GM19452 (cell line): ENCODE measurements around the gene P2RY6.

Experiments used
- ATAC-seq: cut with Tn5 transposase; IDR thresholded peaks from one replicate; pipeline ENCODE4 v1.9.1; 2021; ENCODE audit not compliant: unreplicated experiment

Gene P2RY6

DNA sequence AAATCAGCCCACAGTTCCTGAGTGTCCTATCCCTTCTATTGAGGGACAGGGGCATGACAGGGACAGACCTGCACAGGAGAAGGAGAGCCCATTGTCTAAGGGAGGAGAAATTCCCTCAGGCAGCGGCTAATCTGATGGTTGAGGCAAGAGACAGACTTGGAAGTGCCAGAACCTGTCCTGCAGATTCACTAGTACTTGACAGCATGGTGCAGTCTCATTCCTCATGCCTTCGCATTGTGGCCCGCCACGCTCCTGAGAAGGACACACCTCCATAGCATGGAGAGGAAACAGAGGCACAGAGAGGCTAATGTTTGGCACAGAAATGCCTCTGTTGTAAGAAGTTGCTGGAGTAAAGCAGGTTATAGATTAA lies 3.2 kb downstream of the P2RY6 start:
- no peak for ATAC-seq

- ATAC-seq: no peak
Measured at GRCh38 chr11:73277467-73277866, 5.3 kb downstream of the P2RY6 start.

DNA sequence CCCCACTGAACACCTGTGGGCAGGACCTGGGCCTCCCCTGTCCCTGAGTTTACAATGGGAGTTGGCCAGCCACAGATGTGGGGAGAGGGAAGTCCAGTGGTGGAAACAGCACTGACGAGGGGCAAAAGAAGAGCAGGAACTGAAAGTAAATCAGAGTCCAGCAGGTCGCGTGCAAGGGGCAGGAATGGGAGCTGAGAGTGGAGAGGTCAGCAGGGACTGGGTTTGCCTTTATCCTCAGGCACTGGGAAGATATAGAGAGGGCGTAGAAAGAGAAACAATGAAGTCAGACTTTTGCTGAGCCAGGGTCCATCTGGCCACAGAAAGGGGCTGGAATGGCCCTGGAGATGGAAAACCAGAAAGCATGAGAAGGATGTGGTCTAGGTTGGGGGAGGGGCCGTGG lies 8.5 kb downstream of the P2RY6 start:
- ATAC-seq: no peak

GRCh38 chr11:73281201-73281741 lies 9.1 kb downstream of the P2RY6 start:
- no peak for ATAC-seq

- ATAC-seq: no peak
Measured at GRCh38 chr11:73281796-73282660, 9.9 kb downstream of the P2RY6 start.

GRCh38 chr11:73283276-73284000 lies 11.3 kb downstream of the P2RY6 start:
- no peak for ATAC-seq

- ATAC-seq: no peak
Measured at GRCh38 chr11:73284106-73284505, 12.0 kb downstream of the P2RY6 start.

DNA sequence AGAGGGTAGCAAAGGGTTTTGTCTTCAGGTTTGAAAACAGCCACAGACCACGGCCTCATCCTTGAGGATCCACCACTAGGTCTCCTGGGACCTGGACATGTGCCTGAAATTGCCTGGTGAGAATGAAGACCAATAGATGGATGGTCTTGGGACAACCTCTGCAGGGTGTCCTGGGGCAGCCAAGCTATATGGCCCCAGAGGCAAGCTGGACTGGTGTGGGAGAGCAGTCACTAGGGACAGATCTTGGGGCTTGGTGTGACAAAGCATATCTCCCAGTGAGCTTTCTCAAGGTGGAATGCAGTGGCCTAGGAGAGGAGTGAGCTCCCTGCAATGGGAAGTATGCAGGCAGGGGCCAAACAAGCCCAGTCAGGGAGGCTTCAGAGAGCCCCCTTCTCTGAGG lies 13.6 kb downstream of the P2RY6 start:
- no peak for ATAC-seq

GRCh38 chr11:73286240-73286810 lies 14.2 kb downstream of the P2RY6 start:
- ATAC-seq: no peak

GRCh38 chr11:73287400-73288101 lies 15.4 kb downstream of the P2RY6 start:
- no peak for ATAC-seq

- ATAC-seq: peak; percentile 4
Measured at GRCh38 chr11:73288192-73288872, 16.2 kb downstream of the P2RY6 start.

DNA sequence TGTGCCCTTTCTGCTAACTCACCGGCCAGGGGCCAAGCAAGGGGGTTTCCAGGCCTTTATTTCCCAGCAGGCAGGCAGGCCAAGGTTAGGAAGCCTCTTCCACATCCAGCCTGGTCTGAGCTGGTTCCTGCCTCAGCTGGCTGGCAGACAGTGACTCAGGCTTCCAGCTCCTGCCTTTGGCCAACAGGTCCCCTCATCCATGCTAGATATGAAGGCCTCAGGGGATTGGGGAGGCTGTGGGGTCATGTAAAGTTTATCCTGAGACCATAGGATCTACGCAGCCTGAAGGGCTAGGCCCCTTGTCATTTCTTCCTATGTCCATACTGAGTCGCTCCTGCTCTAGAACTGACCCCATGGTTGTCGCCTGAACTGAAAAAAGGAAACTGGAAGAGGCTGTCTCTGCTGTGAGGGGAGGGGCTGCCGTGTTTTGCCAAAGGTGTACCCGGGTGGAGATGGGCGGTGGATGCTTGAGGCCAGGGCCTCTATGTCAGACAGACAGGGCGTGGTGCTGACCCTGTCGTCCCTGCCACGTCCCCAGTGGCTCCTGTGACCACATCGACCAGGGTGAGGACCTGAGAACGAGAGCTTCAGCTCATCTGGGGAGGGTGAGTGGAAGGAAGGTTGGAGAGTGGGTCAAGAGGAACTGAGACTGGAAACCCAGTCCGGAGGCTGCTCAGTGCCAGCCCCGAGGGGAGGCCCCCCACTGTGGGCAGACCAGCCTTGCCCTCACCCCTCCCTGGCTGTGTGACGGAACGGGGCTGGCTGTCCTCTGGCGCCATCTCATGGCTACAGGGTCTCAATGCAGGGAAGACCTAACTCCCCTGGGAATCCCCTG lies 17.0 kb downstream of the P2RY6 start:
- ATAC-seq: peak; percentile 68

DNA sequence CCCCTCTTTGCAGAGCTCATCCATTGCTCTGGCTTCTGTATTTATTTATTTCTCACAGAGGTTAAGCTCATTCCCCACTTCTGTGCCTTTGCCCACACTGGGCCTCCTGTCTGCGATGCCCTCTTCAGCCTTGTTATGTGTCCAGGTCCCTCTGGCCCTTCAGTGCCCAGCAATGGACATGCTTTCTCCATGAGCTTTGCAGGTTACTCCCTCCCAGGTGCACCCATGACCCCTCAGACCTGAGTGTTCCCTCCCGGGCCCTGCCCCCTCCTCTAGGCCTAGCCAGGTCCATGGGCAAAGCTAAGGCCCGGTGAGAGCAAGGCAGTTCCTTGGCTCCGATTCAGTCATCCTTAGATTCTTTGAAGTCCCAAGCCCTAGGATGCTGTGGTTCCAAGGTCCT lies 18.4 kb downstream of the P2RY6 start:
- ATAC-seq: no peak

- no peak for ATAC-seq
Measured at GRCh38 chr11:73291196-73291595, 19.1 kb downstream of the P2RY6 start.

DNA sequence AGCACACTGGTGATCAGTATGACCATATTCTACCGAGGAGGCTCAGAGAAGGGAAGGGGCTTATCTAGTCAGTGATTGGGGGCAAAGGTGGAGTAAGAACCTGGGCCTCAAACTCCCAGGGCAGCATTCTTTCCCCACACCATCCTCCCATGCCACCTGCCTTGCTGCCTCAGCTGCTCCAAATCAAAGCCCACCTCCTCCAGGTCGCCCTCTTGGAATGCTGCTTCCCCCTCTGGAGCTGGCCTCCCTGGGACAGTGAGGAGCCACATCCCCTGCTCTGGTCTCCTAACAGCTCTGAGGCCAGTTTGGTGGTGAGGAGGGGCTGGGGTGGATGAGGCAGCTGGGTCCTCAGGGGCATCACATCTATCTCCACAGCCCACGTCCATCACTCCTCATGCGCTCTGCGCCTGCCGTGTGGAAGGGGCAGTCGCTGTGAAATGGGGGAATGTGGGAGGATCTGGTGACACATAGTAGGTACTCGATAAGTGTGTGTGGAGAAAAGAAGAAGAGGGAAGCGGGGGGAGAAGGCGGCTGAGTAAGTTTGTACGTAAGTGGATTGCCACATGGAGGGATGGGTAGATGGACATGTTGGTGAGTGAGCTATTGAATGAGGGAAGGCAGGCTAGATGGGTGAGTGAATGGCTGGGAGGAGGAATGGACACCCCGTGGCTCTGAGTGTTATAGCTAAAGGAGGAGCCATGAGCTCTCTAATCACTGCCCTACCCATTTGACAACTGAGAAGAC lies 19.8 kb downstream of the P2RY6 start:
- ATAC-seq: no peak

DNA sequence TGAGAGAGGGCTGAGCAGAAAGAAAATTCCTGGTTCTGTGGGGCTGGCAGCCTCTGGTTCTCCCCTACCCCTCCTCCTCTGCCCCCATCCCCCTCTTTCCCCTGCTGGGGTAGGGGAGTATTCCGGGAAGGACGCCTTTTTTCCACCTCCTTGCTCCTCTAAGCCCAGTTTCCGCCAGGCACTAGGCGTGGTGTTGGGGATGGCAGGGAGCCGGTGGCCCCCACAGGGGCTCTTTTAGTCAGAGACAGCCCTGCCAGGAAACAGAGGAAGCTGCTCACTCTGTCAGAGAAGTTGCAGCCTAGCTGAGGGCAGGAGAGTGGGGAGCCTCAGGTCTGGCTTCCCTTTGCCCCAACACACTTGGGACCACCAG lies 20.4 kb downstream of the P2RY6 start:
- no peak for ATAC-seq

GRCh38 chr11:73293356-73293936 lies 21.3 kb downstream of the P2RY6 start:
- no peak for ATAC-seq

DNA sequence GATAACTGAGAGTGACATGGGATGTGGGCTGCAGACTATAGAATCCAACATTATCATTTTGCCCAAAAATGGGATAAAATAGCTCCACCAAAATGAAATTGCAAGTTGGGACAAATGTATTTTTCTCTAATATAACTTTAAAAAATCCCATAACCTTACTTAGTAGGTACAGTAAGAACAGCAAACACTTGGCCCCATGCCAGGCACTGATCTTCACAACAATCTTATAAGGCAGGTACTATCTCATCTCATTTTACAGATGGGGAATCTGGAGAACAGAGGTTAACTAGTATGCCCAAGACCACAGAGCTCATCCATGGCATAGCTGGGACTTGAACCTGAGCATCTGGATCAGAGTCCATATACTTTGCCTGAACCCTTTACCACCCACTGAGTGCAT lies 22.5 kb downstream of the P2RY6 start:
- ATAC-seq: no peak
